Measurements from ENCODE around the gene STAT3.

Gene STAT3

DNA sequence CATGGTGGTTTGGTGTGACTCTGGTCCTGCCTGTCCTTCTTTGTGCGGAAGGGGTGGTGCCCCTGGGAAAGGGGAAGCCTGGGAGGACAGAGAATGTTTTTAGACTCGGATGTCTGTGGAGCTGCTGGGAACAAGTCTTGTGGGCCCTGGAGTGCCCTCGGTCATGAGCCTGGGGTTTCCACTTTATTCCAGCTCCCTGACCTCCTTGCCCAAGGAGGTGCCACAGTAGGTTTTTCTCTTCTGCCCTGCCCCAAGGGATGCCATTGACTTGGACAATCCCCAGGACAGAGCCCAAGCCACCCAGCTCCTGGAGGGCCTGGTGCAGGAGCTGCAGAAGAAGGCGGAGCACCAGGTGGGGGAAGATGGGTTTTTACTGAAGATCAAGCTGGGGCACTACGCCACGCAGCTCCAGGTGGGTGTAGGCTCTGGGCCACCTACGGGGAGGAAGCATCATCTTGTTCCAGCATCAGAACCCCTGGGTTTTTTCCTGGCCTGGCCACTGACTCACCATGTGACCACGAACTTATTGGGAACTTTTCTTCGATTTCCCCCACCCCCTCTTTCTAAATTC is 98.5 kb downstream of the STAT3 start:
- no peak for DNase-seq

DNA sequence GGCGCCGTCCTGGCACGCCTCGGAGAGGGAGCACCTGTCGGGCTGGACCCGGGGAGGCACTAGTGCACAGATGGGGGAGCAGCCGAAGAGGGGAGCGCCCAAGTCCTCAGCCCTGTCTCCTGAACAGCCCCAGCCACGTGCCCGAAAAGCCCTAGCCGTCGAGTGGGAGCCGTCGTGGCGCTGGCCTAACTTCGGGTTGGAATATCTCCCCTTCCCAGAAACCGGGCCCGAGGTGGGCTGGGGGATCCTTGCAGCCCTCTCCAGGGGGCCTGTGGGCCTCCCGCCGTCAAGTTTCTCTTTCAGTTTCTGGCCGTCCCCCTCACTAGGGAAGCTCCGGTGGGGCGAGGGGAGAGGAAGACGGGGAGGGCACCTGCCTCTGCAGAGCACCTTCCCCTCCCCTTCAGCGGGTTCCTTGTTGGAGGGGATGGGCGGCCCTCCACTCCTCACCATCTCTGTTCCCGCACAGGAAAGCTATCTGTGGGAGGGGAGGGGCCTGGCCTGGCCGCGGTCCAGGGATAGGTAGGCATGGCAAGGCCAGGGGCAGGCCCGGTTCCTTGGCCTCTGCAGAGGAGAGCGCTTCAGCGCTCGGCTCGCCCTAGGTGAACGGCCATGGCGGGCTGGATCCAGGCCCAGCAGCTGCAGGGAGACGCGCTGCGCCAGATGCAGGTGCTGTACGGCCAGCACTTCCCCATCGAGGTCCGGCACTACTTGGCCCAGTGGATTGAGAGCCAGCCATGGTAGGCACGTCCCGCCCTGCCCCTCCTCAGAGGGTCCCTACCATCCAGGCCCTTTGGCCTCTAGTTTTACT is 99.2 kb downstream of the STAT3 start:
- no peak for DNase-seq

DNA sequence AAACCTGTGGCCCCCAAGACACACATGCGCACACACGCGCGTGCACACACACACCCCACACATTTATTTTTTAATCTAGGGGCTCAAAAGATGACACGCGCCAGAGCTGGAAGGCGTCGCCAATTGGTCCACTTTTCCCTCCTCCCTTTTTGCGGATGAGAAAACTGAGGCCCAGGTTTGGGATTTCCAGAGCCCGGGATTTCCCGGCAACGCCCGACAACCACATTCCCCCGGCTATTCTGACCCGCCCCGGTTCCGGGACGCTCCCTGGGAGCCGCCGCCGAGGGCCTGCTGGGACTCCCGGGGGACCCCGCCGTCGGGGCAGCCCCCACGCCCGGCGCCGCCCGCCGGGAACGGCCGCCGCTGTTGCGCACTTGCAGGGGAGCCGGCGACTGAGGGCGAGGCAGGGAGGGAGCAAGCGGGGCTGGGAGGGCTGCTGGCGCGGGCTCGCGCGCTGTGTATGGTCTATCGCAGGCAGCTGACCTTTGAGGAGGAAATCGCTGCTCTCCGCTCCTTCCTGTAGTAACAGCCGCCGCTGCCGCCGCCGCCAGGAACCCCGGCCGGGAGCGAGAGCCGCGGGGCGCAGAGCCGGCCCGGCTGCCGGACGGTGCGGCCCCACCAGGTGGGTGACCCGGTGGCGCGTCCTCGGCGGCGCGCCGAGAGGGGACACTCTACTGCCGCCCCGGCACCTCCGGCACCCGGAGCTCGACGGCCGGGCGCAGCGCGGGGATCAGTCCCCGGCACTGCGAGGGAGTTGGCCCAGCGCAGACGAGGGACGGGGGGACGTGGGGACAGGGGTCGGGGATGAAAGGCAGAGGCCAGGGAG is 100.1 kb downstream of the STAT3 start, which contains the start of gene STAT5A:
TSS of gene STAT5A (plus strand) at position 522 of the 826 bp plus-strand sequence. CDS start 914 bp downstream, outside the sequence.
- DNase-seq, result no peak

DNA sequence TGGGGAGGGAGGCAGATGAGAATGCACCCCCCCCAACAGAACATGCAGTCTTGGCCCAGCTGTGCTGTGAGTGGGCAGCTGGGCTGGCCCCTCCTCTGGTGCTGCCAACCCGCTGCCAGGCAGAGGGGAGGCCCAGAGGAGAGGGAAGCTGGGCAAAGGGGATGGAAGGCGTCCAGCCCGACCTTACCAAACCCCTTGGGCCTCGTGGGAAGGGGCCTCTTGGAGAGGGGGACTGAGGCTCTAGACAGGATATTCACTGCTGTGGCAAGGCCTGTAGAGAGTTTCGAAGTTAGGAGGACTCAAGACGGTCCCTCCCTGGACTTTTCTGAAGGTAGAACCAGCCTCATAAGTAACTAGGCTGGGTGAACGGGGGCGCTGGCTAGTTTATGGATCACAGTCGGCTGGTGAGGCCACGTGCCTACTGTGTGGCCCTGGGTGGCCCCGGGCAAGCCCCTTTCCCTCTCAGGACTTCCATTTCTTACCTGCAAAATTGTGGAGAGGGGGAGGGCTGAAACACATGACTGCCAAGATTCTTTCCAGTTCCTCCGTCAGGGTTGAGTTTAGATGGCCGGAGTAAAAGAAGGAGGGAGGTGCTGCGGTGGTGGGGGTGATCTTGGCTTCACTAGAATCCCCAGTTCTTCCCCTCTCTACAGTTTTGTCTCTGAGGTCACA is 100.8 kb downstream of the STAT3 start:
- no peak for DNase-seq

DNA sequence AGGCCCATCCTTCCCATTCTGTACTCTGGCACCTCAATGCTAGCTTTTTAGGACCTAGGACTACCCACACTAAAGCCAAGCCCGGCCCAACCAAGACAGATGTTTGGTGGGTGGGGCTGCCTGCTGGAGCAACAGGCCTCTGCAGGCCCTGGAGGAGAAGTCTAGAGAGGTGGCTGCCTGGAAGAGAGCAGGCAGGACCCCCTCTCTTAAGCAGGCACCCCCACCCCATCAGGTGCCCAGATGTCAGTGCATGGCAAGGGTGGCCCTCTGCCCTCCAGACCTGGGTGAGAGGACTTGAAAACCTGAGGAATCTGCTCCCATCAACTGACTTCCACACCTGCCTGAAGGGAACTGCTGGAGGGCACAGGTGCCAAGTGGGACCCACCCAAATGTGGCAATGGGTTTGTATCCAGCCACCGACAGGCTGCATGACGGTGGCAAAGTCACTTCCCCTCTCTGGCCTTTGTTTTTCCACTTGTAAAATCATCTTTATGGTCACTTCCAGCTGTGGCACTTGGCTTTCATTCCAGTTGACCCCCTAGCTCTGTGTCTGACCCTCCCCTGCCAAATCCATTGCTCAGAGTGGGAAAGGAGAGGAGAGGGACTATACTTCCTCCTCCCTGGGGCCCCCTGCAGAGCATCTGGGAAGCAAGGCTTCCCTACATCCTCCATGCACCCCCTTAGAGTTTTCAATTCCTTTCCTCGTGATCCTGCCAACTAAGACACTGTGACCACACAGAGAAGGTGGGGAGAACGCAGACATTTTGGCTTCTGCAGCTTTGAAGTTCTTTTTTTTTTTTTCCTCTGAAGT is 101.6 kb downstream of the STAT3 start:
- DNase-seq, result no peak

DNA sequence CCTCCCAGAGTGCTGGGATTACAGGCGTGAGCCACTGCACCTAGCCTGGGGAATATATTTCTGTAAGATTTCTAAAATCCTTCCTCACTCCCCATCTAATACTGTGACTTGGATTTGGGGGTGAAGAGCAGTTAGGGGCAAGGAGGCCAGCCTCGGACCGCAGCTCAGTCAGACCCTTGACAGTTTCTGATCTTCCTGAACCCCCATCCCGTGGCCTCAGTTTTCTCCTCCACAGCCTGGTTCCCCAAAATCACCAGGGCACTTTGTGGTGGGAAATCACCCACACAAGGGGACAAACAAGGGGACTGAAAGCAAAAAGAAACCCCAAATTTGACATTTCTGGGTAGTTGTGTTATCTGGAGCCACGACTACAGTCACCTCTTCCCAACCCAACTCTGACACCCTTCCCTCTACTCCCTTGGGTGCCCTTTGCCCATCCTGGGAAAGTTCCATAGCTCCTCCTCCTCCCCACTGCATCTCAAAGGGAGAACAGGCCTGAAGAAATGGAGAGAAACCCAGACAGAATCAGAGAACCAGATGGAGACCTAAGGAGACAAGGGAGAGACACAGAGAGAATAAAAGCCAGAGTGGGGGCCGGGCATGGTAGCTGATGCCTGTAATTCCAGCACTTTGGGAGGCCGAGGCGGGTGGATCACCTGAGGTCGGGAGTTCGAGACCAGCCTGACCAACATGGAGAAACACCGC is 102.7 kb downstream of the STAT3 start:
- DNase-seq, result no peak

DNA sequence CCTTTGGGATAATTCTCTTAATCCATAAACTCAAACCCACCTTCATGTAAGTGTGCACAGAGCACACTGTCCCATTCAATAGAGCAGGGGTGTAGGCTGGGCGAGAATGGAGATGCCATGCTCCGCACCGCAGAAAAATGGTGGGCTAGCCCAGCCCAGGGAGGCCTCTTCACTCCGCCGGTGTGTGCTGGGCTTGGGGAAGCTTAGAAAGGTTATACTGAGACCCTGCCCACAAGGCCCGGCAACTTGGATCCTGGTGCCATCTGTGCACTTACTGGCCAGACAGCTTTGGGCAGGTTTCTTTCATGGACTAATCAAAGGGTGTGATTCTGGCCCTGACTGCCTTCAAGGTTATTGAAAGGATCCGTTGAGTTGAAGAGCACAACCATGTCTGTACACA is 103.7 kb downstream of the STAT3 start:
- no peak for DNase-seq

DNA sequence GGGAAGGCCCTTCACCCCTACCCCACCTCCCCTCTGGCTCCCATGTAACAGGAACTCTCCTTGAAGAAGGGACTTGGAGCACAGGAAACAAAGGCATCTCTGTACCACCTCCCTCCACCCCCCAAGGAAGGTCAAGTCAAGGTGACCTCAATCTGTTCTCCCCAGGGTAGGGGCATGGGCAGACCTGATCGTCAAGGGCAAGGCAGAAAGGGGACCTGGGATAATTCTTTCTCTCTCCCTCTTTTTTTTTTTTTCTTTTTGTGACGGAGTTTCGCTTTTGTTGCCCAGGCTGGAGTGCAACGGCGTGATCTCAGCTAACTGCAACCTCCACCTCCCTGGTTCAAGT is 104.2 kb downstream of the STAT3 start:
- DNase-seq, result no peak

DNA sequence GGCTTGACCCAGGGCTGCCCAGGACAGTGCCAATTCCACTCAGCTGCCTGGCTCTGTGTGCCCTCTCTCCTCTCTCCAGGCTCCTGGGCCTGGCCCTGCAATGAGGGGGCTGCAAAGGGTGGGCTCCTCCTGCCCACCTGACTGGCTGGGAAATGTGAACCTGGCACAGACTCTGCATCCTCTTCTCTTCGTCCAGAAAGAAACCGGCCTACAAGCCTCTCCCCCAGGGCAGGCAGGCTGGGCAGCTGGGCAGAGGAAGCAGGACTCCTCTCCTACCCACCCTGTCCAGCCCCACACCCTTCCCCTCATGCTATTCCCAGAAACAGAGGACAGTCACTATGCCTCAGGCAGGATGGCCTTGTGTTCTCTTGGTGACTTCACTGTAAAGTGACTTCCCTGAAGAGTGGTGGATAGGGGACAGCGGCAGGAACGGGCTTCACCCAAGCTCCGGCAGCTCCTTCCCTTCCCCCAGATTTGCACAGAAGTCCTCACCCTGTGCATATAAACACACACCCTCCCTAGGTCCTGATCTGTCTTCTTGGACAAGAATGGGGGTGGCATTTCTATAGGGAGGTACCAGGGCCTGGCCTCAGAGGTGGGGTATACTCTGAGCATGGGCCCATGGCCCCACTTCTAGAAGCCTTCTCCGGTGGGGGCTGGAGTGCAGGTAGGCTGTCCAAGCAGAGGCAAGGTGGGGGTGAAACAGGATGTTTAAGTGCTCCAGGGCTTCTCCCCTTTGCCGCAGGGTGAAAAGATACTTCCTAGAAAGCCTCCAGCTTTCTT is 104.8 kb downstream of the STAT3 start:
- no peak for DNase-seq

DNA sequence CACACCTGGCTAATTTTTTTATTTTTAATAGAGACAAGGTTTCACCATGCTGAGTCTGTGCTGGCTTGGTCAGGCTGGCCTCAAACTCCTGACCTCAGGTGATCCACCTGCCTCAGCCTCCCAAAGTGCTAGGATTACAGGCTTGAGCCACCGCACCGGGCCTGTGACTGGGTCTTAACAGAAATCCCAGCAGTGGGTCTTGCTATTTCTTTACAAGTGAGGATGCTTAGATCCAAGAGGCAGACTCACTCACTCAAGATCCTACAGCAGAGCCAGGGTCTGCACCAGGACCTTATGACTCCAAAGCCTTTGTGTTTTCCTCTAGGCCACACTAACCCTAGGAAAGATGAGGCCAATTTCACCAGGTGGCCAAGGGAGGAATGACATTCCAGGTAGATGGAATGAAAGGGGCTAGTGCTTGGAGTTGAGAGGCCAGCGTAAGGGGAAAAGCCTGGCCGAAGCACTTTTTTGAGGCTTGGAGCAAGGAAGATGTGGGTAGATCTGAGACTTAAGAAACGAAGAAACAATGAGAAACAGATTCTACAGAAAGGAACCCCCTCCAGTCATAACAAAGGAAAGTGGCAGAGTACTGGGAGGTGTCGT is 105.7 kb downstream of the STAT3 start:
- DNase-seq, result no peak

DNA sequence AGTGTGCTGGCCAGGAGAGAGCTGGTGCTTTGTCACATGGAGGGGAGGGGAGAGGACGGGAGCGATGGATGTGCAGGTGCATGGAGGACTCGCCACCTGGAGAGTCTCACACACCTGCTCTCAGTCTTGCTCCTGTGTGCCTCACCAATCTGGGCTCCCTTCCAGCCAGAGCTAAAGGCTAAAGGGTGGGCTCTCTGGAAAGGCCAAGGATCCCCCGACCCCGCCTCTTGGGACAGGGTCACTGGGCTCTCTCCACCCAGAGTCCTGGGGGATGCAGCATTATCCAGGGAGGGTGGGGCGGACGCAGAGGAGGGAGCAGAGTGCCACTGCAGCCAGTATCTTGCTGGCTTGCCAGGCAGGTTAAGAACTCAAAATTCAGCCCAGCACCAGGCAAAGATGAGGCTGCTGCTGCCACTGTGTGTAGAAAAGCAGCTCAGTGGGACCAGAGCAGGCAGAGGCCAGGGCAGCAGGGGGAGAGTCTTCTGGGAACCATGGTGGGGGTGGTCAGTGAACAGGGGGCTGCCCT is 106.6 kb downstream of the STAT3 start:
- DNase-seq, result no peak

DNA sequence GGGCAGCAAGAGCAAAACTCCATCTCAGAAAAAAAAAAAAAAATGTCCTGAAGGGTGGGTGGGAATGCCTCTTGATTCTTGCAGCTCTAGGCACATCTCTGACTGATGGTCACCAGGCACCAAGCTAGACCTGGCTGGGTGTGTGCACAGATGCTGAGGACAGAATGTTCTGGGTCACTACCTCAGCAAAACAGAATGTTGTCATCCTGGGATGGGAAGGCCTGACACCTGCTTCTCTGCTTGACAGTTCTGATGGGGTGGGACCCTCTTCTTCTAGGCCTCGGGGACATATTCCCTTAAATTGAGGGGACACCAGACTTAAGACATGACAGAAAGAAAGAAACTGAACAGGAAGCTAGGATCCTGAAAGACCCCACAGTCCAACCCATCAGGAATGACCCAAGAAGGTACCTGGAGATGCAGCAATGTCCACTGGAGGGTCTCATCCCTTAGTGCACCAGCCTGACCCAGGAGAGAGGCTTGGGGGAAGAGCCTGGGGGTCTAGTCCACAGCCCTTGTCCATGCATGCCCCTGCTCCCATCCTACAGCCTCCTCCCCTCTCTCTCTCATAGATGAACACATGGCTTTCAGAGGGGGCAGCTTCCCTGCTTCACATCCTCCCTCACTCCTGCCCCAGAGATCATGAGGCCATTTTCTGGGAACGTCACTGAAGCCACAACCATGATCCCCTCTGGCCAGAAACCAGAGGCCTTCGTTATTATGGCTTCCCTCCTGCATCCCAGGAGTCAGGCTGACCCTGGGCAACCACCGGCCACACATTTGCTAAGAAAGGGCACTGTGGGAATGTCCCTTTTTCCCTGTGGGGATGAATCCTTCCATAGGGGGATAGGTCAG is 108.2 kb downstream of the STAT3 start:
- DNase-seq, result no peak

DNA sequence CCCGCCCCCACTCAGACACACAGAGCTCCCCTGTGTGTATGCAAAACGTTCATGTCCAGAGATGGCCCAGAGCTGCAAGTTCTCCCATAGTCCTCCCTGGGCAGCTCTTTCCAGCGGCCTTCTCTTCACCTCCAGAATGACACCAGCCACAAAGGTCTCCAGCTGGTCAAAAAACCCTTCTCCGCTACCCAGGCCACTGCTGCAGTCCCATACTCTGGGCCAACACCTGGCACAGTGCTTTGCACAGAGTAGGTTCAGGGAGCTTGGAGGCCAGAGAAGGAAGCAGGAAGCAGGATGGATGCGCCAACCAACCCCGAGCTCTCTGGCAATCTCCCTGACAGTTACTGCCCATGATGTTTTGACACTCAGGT is 110.9 kb downstream of the STAT3 start:
- no peak for DNase-seq

DNA sequence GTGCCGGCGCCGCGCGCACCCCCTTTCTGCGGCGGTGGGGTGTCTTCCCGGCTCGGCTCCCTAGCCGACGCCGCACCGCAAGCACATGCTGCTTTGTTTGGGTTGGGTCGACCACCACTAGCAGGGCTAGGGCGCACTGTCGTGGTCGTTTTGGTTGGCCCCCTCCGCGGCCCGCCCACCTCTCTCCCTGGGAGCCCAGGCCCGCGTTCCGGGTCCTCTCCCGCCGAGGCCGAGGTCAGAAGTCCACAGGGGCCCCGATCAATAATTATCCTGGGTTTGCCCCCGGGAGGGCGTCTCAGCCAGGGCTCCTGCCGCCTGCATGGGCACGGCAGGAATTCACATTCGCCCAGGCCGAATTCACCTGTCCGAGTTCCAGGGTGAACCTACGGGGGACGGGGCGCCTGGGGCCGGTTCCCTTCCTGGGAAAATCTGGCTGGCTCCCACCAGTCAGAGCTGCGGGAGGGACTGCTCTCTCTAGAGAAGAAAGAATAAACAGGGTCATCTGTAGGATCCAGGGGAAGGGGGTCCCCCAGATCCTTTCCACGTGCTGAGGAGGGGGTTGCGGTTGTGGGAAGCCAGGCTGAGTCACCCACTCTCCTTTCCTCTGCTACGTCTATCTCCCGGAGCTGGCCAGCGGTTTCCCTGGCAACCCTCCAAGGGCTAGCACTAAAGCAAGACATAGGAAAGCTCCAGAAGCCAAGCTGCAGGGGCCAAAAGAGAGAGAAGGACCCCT is 111.5 kb downstream of the STAT3 start:
- DNase-seq, result no peak

DNA sequence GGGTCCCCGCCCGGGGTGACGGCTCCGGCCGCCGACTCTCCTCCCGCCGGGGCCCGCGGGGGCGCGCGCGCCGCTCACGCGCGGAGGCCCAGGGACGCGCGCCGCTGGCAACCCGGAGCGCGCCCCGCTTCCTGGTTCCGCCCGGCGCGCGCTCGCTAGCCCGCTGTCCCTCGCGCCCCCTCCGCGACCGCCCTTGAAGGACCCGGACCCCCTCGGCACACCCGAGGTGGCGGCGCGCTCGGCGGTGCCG is 112.0 kb downstream of the STAT3 start, which contains the start of gene STAT5B:
TSS of gene STAT5B (minus strand) at position 33 of the 250 bp plus-strand sequence. CDS start 44,264 bp downstream, outside the sequence.
- DNase-seq, result peak; percentile 88

DNA sequence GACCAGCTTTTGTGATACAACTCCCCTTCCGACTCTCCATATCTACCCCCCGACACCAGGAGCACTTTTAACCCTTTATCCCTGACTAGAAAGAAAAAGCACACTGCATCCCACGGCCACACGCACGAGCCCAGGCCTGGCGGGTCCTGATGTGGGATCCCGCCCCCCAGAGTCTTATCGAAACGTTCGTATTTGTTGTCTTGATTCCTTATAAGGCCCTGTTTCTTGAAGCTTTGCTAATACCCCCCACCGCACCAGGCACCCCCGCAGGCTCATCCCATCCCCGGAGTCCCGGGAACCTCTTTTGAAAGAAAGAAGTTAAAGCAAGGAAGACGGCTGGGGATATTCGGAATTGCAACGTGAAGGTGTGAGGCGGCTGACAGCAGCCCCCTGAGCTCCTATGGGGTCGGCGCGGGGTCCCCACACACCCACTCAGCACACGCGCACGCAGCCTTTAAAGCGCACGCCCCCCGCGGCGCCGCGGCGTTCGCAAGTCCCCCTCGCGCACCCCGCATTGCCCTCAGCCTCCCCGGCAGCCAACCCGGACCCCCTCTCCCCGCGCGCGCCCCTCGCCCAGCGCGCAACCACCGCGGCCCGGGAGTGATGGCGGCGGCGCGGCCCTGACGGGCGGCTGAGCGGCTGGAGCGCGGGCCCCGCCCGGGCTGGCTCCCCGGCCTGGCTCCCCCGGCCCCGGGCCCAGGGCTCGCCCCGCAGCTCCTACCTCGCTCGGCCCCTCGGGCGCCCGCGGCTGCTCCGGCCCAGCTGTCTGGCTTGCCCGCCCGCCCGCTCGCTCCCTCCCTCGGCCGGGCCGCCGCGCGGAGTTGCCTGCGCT is 112.5 kb downstream of the STAT3 start:
- no peak for DNase-seq

DNA sequence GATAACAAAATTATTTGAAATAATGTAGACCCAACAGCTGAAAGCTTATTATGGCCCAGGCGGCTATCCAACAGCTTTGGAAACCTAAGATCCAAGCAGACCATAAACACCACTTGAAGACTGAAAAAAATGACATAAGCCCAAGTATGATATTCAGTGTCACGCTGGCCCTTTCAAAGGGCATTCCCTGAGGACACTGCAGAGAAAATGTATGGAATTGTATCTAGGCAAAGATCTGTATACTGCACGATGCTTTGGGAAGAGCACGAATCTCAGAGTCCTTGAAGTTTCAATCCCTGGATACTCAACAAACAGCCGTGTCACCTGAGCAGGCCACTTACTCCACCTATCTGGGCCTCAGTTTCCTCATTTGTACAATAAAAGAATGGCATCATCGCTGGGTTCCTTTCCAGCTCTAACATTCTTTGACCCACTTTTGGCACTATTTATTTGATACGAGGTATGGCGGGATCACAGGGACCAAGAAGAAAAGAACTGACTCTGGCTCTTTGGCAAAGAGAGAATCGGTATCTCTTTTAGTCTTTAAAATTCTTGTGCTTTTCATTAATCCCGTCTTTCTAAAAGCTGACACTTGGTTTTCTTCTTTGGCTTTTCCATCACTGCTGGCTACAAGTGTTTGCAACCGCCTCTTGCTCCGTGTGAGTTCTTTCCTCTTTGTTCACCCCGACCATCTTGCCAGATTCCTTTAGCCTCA is 113.3 kb downstream of the STAT3 start:
- no peak for DNase-seq

Measured in 8988T (cell line).